H1 (cell line): ENCODE measurements around the gene CHCHD6. TPM values are rescaled to one million over a fixed set of nuclear protein-coding genes. Genes with fewer than 3 reads are reported as not detected.

Experiments used
- ASH2L ChIP-seq: fragments of 200-600, 300-600 bp; sonication (generic); IDR thresholded peaks from one replicate; pipeline ENCODE4 v1.7.1; 2017; ENCODE audit warnings: low read length
- ATF2 ChIP-seq: IDR thresholded peaks from 2 replicates; pipeline ENCODE4 v1.6.1; 2012; ENCODE audit warnings: low read length, inconsistent platforms
- CHD2 ChIP-seq: IDR thresholded peaks from 2 replicates; pipeline ENCODE4 v1.6.1; 2012; ENCODE audit warnings: low read length, improper control_type of control experiment
- SIX5 ChIP-seq: IDR thresholded peaks from 2 replicates; pipeline ENCODE4 v1.6.1; 2011; ENCODE audit warnings: mild to moderate bottlenecking, low read depth, low read length
- polyA plus RNA-seq, 7 experiments: library from polyadenylated mRNA; depleted of rRNA in 3 of 7; stranded (reverse) in 5 of 7; unstranded in 2 of 7; fragments of >200 nt in 5 of 7; fragments of 200-250 nt in 2 of 7; gene quantifications; 1 replicate in 5 of 7; 2 replicates in 1 of 7; 4 replicates in 1 of 7; pipeline versions ENCODE4 v1.2.1 to v1.2.3, GENCODE V29; 2011 to 2013; ENCODE audit warnings: missing spikeins in 2 of 7, mixed read lengths in 2 of 7
- total RNA-seq: library from RNA; stranded (reverse); fragmentation: NEBNext Ultra II Directional; extraction: Animal tissue kit (Norgen Biotek cat#: 25700); gene quantifications from 2 replicates; pipeline ENCODE4 v1.2.1, GENCODE V29; 2021

The CHCHD6 gene
- total and polyA plus RNA-seq, 2 of the 8 experiments (the other 6 are each of a cell fraction or from before 2014, with no cell fraction given): 32.4 to 37.6 TPM

GRCh38 chr3:126665221-126665936, 38.7 kb upstream of the CHCHD6 start (continued):
- no peak for TF ChIP-seq SIX5
- no peak for TF ChIP-seq ASH2L
- no peak for TF ChIP-seq ATF2
- TF ChIP-seq CHD2: no peak
- TF ChIP-seq, all 59 proteins: peak for 0
